HuH-7 (cell line): ENCODE data around the gene DAB1.

Experiments used
- DNase-seq: peaks from one replicate; pipeline ENCODE4 v3.0.0; 2011; ENCODE audit warnings: low spot score

The DAB1 gene

GRCh38 chr1:56973923-56974742 lies 449.7 kb downstream of the DAB1 start:
- no peak for DNase-seq

GRCh38 chr1:56972976-56973375 lies 450.9 kb downstream of the DAB1 start:
- no peak for DNase-seq

DNA sequence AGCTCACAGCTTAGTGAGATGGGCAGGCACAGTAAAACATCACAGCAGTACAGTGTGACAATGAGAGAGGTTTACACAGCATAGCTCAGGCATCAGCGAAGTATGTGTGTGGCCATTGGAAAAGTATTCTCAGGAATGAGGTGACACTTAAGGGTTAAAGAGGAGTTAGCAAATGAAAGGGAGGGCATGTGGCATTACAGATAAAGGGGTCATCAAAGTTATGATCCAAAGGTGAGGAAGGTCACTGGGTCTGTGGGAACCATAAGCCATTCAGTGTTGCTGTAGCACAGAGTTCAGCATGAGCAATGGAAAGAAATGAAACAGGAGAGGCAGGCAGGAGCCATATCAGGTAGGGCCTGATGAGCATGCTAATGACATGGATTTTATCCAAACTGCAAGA lies 453.6 kb downstream of the DAB1 start:
- DNase-seq: no peak

GRCh38 chr1:56968878-56969495 lies 454.9 kb downstream of the DAB1 start:
- DNase-seq: no peak

GRCh38 chr1:56967900-56968832 lies 455.7 kb downstream of the DAB1 start:
- peak; percentile 78 for DNase-seq

DNA sequence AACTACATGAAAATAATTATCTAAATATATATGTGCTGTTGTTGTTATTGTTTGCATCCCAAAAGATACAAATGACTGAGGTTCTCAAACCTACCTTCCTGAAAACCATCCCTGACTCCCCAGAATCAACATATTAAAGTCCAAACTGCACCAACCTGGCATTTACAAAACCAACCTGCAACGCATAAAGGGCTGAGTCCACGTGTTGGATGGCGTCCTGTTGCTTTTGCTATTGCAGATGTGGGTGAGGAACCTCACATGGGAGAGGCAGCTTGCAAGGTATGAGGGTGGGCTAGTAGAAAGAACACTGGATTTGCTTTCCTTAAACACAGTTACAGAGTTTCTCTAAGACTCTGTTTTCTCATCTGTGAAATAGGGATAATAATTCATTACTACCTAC lies 456.5 kb downstream of the DAB1 start:
- no peak for DNase-seq

DNA sequence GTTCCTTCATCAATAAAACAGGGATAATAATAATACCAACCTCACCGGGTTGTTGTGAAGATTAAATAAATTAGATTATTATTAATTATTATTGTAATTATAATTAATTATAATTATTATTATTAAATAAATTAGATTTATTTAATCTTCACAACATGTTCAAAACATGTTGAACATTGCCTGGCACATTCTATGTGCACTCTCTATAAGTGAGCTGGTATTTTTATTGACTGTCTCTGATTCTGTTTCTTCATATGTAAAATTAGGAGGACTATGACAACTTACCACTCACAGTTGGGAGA lies 457.2 kb downstream of the DAB1 start:
- DNase-seq: no peak

DNA sequence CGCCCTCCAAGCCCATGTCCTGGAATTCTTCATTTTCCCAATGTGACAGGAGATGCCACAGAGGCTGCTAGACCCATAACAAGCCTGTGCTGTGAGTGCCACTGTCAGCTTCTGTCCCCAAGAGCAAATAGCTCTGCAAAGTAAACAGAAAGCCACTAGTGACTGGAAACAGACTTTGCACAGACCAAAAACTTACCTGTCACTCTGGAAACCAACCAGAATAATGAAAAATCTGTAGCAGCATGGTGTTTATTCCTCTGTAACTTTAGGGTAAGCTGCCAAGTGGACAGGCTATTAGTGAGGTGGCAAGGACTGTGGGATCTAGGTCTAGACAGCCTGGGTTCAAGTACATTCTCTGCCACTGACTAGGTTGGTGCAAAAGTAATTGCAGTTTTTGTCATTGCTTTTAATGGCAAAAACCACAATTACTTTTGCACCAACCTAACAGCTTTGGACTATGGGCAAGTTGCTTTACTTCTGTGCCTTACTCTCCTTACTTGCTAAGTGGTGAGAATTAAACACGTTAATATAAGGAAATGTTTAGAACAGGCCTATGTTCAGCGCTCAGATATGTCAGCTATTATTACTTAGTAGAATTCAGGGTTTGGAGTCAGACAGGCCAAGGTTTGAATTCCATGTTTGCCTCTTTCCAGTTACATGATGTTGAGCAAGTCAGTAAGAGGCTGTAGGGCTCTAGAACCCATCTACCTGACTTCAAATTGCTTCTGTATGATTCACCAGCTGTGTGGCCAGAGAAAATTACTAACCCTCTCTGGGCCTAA lies 457.8 kb downstream of the DAB1 start, which contains the start of gene C8B:
C8B (minus strand) TSS at position 100 of the 782 bp plus-strand sequence; CDS start at position 33, 67 bp downstream.
- DNase-seq: no peak

DNA sequence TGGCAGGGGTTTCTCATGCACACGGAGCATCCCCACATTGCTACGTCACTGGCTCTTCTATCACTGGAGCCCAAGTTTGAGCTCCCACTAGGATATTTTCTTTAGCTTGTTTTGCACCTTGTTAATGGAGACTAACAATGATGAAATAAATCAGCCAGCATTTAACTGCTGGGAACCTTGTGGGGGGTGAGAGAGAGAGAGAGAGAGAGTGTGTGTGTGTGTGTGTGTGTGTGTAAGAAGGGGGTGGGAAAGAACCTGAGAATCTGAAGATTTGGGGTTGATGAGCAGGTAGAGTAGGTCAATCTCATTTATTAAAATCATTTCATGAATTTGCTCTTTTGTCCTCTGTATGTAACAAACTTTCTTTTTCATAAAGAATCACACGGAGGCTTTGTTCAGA lies 458.7 kb downstream of the DAB1 start:
- DNase-seq: no peak

- DNase-seq: no peak
Observed at GRCh38 chr1:56964349-56965017, 459.4 kb downstream of the DAB1 start.

GRCh38 chr1:56963667-56964066 lies 460.2 kb downstream of the DAB1 start:
- no peak for DNase-seq

DNA sequence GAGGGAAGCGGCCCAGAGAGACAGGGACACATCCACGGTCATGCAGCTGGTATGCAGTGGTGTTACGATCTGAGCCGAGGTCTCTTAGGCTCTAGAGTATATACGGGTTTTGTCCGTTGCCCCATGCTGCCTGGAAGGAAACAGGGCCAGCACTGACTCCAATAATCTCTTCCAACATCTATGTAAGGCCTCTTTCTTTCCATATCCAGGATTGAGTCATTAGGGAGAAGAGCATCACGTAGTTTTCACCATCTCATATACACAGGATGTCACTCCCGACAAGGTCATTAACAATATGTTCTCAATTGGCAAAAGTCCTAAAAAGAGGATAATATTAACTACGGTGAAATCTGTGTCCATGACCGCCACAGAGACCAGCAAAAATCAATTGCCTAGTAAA lies 462.4 kb downstream of the DAB1 start:
- no peak for DNase-seq

DNA sequence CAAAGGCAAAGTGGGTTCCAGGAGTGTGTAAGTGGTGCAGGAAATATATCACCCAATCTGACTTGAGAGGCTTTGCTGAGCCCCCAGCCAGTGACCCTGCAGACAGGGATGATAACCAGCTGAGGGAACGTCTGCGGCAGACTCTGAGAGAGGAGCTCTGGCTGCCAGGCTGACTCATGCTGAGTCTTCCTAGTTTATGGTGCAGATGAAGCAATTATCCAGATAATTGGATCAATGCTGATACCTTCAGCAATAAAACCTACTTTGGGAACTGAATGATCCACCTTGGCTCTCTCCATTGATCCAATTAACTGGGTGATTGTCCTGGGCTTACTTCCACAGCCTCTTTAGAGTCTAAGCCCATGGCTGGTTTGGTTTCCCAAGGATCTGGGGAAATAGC lies 465.3 kb downstream of the DAB1 start:
- DNase-seq: peak; percentile 47

- DNase-seq: no peak
Observed at GRCh38 chr1:56957931-56958330, 465.9 kb downstream of the DAB1 start.

GRCh38 chr1:56954664-56955063 lies 469.2 kb downstream of the DAB1 start:
- DNase-seq: no peak

DNA sequence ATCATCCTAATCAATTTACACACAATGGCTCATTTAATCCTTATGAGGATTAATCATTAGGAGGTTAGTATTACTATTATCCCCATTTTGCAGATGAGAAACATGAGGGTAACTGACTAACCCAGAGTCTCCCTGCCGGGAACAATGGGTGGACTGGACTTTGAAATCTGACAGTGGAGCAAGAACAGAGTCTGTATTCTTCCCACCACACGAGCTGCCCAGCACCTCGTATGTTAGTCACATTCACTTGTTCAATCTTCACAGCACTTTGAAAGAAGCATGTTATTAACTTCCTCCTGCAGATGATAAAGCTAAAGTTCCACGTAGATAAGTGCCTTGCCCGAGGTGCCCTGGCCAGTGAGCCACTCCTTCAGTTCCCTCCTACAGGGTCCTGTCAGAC lies 470.5 kb downstream of the DAB1 start:
- no peak for DNase-seq

DNA sequence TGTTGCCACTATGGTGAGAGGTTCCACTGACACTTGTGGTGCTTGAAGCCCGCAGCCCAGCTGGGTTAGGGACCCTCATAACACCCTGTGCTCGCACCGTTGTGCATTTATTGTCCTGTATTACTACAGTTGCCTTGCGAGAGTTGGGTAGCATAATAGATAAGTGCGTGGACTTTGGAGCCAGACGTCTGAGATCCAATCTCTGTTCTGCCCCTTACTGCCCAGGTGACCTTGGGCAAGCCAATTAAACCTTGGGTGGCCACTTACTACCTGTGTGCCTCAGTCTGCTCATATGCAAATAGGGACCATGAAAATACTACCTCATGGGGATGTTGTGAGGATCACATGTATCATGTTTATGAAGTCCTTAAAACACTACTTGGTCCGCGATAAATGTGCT lies 471.4 kb downstream of the DAB1 start:
- DNase-seq: peak; percentile 35

DNA sequence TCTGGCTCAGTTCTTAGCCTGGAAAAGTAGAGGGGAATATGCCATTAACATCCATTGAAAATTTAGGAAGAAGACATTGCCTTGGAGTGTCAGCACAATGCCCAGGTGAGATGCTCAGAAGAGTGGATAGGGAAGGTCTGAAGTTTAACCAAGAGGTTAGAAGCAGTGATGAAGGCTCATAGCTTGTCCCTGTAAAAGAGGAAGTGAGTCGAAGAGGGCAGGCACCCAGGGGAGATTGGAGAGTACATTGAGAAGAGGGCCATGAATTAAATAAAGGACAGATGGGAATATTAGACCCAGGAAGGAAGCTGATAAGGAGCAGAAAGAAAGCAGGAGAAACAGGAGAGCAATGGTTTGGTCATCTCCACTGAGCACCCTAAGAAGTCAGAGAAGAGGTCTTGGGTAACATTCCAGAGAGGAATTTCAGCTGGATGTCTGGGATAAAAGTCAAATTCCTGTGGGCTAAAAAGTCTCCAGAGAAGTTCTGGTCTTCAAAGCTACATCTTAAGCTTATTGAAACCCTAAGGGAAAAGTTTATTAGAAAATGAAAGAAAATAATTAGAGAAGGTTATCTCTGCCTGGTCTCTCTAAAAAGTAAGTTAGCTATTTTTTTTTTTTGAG lies 475.3 kb downstream of the DAB1 start:
- no peak for DNase-seq
